Fibroblast of peridontal ligament (primary cell): Measurements from ENCODE around the gene CAMKK1.

Experiments
- DNase-seq: peaks from one replicate; pipeline ENCODE4 v3.0.0-alpha.2; 2010; ENCODE audit errors: extremely low read depth

The CAMKK1 gene

DNA sequence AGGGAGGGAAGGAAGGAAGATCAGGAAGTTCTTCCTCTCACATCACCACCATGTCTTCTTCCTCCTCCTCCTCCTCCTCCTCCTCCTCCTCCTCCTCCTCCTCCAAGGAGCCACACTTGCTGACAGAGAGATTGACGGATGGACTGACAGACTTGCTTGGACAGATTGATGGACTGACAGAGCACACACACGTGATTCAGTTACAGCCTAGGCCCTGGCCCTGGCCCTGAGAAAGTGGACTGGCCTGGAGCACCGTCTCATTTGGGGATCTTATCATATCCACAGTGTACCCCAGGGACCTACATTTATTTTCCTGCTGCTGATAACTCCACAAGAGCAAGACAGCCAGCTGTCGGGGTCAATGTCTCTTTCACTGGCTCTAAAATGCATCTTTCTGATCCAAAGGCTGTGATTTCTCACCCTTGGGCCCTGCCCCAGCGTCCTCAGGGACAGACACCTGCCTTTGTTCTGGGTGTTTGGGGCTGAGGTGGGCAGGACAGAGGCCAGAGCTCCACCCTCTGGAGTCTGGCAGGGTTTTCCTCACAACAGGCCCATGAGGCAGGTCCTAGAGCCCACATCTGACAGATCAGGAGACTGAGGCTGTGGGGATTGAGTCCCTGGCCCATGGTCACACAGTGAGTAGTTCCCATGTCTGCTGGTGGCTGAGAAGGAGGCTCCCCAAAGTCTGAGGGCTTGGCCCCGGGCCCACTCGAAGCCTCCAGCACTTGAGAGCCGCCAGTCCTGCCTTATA, 25.7 kb upstream of the CAMKK1 start:
- DNase-seq: no peak

DNA sequence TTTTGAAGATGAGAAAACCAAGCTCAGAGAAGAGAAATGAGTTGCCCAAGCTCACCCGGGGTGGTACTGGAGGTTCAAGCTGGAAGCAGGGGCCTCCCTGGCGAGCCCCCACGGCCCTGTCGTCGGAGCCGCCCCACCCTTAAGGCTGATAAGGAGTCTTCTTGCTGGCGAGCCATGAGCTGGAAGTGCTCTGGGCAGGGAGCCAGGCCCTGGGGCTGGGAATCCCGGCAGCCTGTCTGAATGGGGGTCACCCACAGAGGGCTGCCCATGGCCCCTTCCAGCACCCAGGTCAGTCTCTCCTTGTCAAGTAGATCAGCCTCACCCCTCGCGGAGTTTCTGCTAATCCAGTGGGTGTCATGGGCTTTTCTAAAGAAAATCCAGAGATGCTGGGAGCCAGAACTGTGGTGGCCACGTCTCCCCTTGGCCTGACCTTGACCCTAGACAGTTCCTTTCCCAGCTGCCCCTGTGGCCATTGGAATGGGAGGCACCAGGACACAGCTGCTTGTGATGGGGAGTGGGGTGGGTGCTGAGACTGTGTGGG, 24.6 kb upstream of the CAMKK1 start:
- DNase-seq: no peak

- DNase-seq: no peak
Measured at GRCh38 chr17:3916825-3917224, 24.0 kb upstream of the CAMKK1 start.

DNA sequence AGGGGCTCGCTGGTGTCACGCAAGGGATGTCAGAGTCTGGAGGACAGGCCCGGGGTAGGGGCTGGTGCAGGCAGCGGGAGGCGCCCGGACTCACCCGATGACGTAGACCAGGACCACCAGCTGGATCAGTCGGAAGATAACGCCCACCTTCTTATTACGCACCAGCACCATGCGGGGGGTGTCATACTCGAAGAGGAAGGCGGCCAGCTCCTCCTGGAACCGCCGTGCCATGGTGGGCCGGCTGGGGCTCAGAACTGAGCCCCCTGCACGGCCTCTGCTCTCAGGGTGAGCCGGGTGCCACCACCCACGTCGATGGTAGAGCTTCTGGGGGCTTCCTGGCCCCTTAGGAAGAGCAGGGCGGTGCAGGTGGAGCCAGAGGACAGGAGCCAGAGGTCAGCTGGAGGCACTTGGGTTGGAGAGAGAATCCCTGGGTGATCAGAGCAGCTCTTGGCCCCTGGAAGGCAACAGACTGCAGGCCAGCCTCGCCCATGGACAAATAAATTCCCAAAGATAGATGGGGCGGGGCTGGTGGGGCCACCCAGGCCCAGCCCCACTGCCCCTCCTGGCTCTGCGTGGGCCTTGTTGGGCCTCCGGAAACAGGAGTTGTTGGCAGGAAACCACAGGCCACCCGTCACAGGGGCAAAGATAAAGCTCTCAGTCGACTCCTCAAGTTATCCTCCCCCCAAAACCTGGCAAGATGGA, 23.3 kb upstream of the CAMKK1 start, which contains the start of gene P2RX1:
P2RX1 (minus strand) TSS at position 471 of the 702 bp plus-strand sequence; CDS start at position 231, 240 bp downstream.
- no peak for DNase-seq

DNA sequence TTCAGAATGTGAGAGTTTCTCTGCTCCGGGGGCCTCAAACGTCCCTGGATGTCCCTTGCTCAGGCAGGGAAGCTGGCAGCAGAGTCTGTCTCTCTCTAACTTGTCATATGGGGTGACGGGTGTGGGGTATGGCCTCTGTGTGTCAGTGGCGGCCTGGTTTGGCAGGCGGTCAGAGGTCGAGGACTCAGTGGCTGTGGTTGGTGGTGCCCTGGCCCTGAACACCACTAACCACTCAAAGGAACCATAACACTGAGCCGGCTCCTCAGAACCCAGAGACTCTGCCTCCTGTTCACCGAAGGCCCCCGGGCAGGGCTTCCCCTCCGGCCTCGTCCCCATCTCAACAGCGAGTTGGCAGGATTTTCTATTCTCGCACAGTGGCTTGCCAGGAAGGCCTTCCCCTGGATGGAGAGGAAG, 22.7 kb upstream of the CAMKK1 start:
- DNase-seq: no peak

DNA sequence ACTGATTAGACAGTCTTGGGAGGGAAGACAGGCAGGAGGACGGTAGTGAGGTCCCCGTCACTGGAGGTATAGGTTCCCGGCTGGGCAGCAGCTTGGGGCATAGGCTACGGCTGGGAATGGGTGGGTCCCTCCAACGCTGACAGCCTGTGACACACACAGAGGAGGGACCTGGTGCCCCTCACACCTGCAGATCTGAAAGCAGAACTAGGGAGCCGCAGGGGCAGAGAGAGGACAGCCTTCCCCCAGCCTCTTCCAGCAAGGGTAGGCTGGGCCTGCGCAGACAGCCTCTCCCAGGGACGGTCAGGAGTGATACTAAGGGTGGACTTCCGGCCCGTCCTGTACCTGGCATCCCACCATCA, 21.4 kb upstream of the CAMKK1 start:
- DNase-seq: no peak

DNA sequence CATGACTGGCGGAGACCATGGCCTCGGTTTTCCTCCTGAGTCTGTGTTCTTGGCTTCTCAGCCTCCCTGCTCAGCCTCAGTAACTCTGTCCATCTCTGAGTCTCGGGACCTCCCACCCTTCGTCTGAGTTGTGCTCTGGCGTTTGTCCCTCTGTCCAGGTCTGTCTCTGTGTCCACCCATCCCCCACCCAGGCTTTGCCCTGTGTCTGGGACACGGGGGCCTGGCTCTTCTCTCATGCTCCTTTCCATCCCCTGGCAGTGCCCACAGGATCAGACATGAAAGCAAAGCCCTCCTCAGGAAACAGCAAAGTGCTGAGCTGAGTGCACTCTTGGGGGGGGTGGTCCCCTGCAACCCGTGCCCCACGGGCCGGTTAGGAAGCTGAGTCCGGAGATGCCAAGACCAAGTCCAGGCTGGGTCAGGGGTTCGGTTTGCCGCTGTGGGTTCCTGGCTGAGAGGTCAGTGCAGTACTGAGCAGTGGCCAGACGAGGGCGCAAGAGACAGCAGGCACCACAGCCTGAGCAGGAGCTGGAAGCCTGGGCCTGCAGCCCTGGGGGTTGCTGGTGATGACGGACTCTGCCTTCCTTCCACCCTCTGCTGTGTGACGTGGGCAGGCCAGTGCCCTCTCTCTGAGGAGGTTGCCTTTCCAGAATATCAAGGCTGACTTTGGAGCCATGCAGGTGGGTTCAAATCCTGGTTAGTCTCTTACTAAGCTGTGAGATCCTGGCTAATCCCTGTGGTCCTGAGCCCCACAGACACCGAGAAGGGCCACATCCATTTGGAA, 20.9 kb upstream of the CAMKK1 start:
- peak; percentile 68 for DNase-seq

DNA sequence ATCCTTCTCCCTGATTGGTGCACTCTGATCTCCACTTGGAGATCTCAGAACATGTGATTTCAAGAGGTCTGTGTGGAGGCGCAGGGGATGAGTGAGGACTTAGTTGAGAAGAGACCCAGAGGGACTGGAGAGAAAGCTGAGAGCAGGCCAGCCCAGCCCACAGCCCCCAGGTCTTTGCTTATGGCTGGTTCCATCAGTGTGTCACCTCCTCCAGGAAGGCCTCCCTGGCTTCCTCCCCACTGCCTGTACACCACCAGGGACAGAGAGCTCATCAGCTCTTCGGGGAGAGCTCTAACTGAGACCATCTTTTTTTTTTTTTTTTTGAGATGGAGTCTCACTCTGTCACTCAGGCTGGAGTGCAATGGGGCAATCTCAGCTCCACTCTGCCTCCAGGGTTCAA, 20.0 kb upstream of the CAMKK1 start:
- DNase-seq: no peak

DNA sequence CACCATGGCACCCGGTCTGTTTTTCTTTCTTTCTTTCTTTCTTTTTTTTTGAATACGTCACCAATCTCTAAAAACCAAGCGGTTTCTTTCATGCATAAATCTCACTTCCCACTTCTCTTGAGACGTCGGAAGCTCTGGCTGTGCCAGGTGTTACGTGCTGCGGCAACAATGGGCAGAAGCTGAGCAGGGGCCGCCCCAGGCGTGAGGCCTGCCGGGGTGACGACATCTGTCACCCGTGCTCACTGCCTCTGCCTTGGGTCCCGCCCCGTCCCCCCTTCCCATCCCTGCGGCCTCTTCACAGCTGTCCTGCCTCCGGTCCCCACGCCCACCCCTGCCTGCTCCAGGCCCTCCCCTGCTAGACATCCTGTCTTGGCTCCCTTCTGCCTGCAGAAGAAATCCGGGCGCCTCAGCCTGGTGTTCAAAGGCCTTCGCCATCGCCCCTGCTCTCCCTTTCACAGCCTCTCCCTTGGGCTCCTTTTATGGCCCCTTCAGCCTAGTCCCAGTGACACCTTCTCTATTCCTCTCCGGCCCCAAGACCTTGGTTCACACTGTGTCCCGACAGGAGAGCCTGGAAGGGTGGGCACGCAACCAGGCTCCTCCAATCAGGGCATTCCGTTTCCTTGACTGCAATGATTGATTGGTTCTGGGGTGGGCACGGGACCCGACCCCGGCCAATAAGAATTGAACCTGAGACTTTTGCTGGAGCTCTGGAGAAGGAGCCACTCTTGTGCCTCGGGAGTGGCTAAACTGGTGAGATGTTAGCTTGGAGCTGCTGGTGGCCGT, 18.6 kb upstream of the CAMKK1 start:
- DNase-seq: no peak

GRCh38 chr17:3910420-3911270, 17.8 kb upstream of the CAMKK1 start:
- no peak for DNase-seq

- no peak for DNase-seq
Measured at GRCh38 chr17:3909257-3909656, 16.4 kb upstream of the CAMKK1 start.

DNA sequence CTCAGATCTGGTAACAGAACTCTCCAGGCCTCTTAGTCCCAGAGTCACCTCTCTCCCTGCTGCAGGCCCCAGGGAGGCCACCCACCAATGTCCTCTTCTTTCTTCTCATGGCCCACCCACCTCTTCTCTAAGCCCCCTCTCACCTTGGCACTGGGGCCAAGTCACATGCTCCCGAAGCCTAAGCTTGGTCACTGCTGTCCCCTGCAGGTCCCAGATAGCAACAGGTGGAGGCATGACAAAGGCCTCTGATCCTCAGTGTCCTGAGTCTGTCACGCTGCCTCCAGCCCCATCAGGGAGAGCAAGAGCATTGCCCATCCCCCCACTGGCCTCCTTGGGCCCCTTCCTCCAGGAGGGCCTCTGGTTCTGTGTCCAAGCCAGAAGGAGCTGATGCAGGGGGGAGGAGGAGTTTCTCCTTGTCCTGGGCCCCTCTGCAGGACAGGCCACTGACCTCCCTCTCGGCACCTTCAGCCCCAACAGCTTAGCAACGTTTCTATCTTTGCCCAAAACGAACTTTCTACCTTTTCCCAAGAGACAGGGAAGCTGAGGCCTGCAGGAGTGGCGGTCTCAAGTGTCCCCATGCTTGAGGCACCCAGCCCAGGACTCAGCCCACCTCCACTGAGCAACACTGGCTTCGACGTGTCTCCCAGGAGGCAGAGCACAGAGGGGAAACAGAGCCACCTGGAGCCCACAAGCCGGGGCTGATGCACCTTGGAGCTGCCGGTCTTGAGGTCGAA, 14.8 kb upstream of the CAMKK1 start:
- no peak for DNase-seq

DNA sequence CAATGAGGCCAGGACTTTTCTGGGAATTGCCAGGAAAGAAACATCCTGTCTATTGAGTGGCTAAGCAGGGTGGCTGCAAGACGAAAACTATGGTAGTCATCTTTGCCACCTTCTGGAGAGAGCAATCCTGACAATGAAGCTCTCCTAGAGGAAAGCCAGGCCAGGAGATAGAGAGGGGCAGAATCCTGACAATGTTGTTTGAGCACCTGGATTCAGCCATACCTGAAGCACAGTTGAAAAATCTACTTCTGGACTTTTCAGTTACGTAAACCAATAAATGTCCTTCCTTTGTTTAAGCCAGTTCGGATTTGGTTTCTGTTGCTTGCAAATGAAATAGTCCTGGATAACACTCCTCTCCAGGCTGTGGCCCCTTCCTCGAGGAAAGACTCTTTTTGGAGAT, 14.0 kb upstream of the CAMKK1 start:
- DNase-seq: no peak

DNA sequence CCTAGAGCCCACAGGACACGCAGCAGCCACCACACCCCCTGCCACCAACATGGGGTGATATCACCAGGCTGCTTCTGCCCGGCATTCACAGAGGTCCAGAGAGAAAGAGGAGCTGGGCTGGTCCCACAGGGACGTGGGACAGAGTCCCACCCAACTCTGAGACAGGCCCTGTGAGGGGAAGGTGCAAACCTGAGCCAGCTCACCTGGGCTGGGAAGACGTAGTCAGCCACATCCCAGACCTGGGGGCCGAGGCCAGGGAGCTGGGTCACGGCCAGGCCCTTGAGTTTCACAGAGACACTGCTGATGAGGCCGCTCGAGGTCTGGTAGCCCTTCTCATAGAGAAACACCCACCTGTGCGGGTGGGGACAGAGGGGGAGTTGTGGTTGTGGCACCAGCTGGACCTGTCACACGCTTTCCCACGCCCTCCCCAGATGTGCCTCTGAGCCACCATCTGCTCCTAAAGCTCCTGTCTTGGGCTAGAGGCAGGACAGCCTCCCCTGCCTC, 12.2 kb upstream of the CAMKK1 start:
- DNase-seq: no peak

- no peak for DNase-seq
Measured at GRCh38 chr17:3904501-3904900, 11.6 kb upstream of the CAMKK1 start.

- no peak for DNase-seq
Measured at GRCh38 chr17:3903881-3904290, 11.0 kb upstream of the CAMKK1 start.

DNA sequence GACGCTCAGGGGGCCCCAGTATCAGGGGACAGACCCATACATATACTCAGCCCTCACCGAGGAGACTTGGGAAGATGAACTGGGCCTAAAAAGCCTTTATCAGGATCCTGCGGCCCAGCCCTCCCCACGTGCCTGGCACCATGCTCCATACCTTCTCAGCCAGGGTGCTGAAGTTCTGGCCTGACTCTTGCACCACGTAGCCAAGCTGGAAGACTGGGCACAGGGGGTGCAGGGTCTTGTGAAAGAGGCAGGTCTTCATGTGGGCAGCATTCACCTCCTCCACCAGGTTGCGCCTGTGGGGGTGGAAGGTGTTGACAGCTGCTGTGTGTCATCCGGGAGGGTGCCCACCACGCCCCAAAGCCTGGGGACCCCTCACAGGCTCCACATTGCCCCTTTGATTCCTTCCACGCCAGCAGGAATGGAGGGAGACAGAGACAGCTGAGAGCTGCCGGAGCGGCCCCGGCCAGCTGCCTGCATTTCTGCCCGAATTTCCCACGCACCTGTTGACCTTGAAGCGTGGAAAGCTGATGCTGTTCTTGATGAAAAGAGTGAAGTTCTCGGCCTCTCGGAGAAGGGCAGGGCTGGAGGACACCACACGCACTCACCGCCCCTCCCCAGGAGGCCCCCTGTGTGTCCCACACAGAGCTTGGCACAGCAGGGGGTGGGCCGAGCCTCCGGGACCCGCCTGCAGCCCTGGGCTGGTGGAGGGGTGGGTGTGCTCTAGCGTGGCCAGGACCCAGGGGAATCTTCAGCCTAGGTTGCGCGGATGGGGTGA, 10.4 kb upstream of the CAMKK1 start:
- DNase-seq: no peak

DNA sequence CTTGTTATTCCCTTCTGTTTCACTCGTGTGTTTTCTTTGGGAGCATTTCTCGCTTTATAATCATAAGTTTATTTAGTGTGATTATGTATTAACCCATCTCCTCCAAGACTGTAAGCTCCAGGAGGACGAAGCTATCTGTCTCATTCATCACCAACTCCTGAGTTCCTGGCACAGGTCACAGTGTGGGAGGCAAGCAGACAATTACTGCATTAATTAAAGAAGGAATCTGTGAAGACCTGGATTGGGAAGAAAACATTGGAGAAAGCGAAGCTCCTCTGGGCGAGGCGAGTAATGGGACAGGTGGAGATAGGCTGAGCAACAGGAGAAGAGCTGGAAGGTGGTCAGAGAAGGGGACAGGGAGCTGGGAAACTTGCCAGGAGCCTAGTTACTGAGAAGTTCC, 7.8 kb upstream of the CAMKK1 start:
- DNase-seq: no peak

GRCh38 chr17:3897731-3898130, 4.9 kb upstream of the CAMKK1 start:
- no peak for DNase-seq
